Endothelial cell of umbilical vein (primary cell): ENCODE results near the gene KIF3A. TPM values are rescaled to one million over a fixed set of nuclear protein-coding genes. Genes with fewer than 3 reads are reported as not detected.

Source experiments
- BruUV-seq: library from RNA; stranded (reverse); fragments of 400-500 nt; replicated peaks from 2 replicates; lab custom pipeline; 2021; lab: Mats Ljungman, UMichigan
- CTCF ChIA-PET: fragments of 300-600, 350-600 bp; sonication (Branson Sonifier 250); formaldehyde crosslinking; loops from one replicate; lab custom pipeline; 2021; ENCODE audit warnings: antibody characterized with exemption, inconsistent platforms; lab: Charles Lee
- POLR2A ChIA-PET: fragments of 300-600, 350-600 bp; sonication (Branson Sonifier 250); formaldehyde crosslinking; loops from one replicate; lab custom pipeline; 2021; ENCODE audit warnings: antibody characterized with exemption, inconsistent platforms; lab: Charles Lee
- DNase-seq: peaks from one replicate; pipeline ENCODE4 v3.0.0-alpha.2; 2011; ENCODE audit warnings: low read depth, low spot score
- FAIRE-seq: peaks from 2 replicates; lab custom pipeline; 2011; peaks lifted over from hg19 to GRCh38; lab: Jason Lieb, UNC
- H2AFZ ChIP-seq: 2 replicates; pipeline ENCODE4 v1.6.0; 2012; ENCODE audit warnings: low read depth, low read length, control low read depth, inconsistent platforms
- H3K27ac ChIP-seq: 2 replicates; pipeline ENCODE4 v1.5.1; 2011; ENCODE audit warnings: low read depth, mild to moderate bottlenecking, control low read depth, low read length, moderate library complexity; ENCODE audit not compliant: insufficient read depth
- H3K27me3 ChIP-seq, 2 experiments: 2 replicates each; pipeline versions ENCODE4 v1.6.0 to v1.6.1; 2011; ENCODE audit warnings: low read length in 2 of 2, mixed read lengths in 1 of 2; ENCODE audit not compliant: control insufficient read depth in 2 of 2, insufficient read depth in 2 of 2
- H3K36me3 ChIP-seq, 2 experiments: 2 replicates in 1 of 2; 3 replicates in 1 of 2; pipeline ENCODE4 v1.5.1; 2011; ENCODE audit warnings: low read length in 2 of 2, mild to moderate bottlenecking in 1 of 2, moderate library complexity in 1 of 2; ENCODE audit not compliant: control insufficient read depth in 2 of 2, insufficient read depth in 2 of 2; ENCODE audit errors: extremely low read depth in 1 of 2
- H3K4me1 ChIP-seq: 3 replicates; pipeline ENCODE4 v1.5.1; 2011; ENCODE audit warnings: mild to moderate bottlenecking, low read length; ENCODE audit not compliant: control insufficient read depth, insufficient read depth; ENCODE audit errors: extremely low read depth
- H3K4me2 ChIP-seq: 2 replicates; pipeline ENCODE4 v1.6.1; 2011; ENCODE audit warnings: low read length, control low read depth, mixed read lengths; ENCODE audit not compliant: insufficient read depth
- H3K4me3 ChIP-seq, 3 experiments: fragments of 200-600 bp in 1 of 3; sonication (generic), shearing (Covaris generic) in 1 of 3; replicated peaks in 1 of 3; 2 replicates each; pipeline ENCODE4 v1.5.1; 2011 to 2016; ENCODE audit warnings: control low read depth in 3 of 3, low read length in 3 of 3, mild to moderate bottlenecking in 2 of 3, inconsistent platforms in 1 of 3, low read depth in 1 of 3, moderate library complexity in 1 of 3; ENCODE audit not compliant: insufficient read depth in 1 of 3
- H3K79me2 ChIP-seq: 2 replicates; pipeline ENCODE4 v1.6.0; 2012; ENCODE audit warnings: low read length, inconsistent platforms; ENCODE audit not compliant: control insufficient read depth, insufficient read depth
- H3K9ac ChIP-seq: replicated peaks from 2 replicates; pipeline ENCODE3; 2011; ENCODE audit warnings: low read length, control low read depth; ENCODE audit not compliant: insufficient read depth; ENCODE audit errors: extremely low read depth
- H3K9me1 ChIP-seq: replicated peaks from 3 replicates; pipeline ENCODE4 v1.6.0; 2011; ENCODE audit warnings: mild to moderate bottlenecking, low read length; ENCODE audit not compliant: control insufficient read depth, insufficient read depth; ENCODE audit errors: extremely low read depth
- H3K9me3 ChIP-seq: replicated peaks from 2 replicates; pipeline ENCODE4 v1.5.1; 2012; ENCODE audit warnings: low read length, inconsistent platforms; ENCODE audit not compliant: control insufficient read depth, insufficient read depth
- H4K20me1 ChIP-seq: replicated peaks from 2 replicates; pipeline ENCODE3; 2011; ENCODE audit warnings: mild to moderate bottlenecking, low read length; ENCODE audit not compliant: control insufficient read depth, insufficient read depth; ENCODE audit errors: extremely low read depth
- GATA2 ChIP-seq: IDR thresholded peaks from 2 replicates; pipeline ENCODE4 v1.7.0; 2011; ENCODE audit warnings: low read depth, mild to moderate bottlenecking, moderate library complexity, mixed read lengths, low read length; ENCODE audit not compliant: insufficient read length, insufficient read depth
- JUN ChIP-seq: IDR thresholded peaks from 2 replicates; pipeline ENCODE4 v1.6.1; 2011; ENCODE audit warnings: borderline replicate concordance, low read depth; ENCODE audit not compliant: insufficient read length, insufficient read depth
- POLR2A ChIP-seq: IDR thresholded peaks from 2 replicates; pipeline ENCODE4 v1.6.1; 2012; ENCODE audit warnings: low read depth, mild to moderate bottlenecking, control low read depth, low read length
- dilution Hi-C: fragments of 300-500 bp; cut with MboI; formaldehyde crosslinking; loops from one replicate; pipeline ENCODE4 v1.15.0; 2019; ENCODE audit warnings: low sequenced_read_pairs; ENCODE audit not compliant: extremely low pct_ligation_motif_present
- intact Hi-C: fragments of 100-400 bp; cut with micrococcal nuclease; formaldehyde crosslinking; loops from one replicate; pipeline ENCODE4 v1.10.0; 2022
- polyA plus RNA-seq, 4 experiments: library from polyadenylated mRNA; depleted of rRNA in 3 of 4; stranded (reverse) in 3 of 4; unstranded in 1 of 4; fragments of >200 nt; gene quantifications; 2 replicates each; pipeline versions ENCODE4 v1.2.1 to v1.2.3, GENCODE V29; 2011 to 2012; ENCODE audit warnings: missing spikeins in 1 of 4
- total RNA-seq: library from RNA; stranded (reverse); gene quantifications from 2 replicates; pipeline ENCODE4 v1.2.3, GENCODE V29; 2021
- TF ChIP-seq, protein P1 (sequence below), 2 donors: IDR thresholded peaks; 1 replicate in 1 of 2; 2 replicates in 1 of 2; pipeline ENCODE4 v1.5.1; 2011; ENCODE audit warnings: low read length in 2 of 2, mild to moderate bottlenecking in 2 of 2, moderate library complexity in 2 of 2, control low read depth in 1 of 2, inconsistent platforms in 1 of 2, low read depth in 1 of 2; ENCODE audit not compliant: insufficient read depth in 1 of 2; ENCODE audit errors: extremely low read depth in 1 of 2
- TF ChIP-seq, protein P2 (sequence below): IDR thresholded peaks from 2 replicates; pipeline ENCODE4 v1.6.1; 2011; ENCODE audit not compliant: insufficient read depth, insufficient read length

The KIF3A gene
- total and polyA plus RNA-seq, 2 donors (not counting 3 experiments of a cell fraction or from before 2014, with no cell fraction given), result 3.3 to 11.2 TPM

DNA sequence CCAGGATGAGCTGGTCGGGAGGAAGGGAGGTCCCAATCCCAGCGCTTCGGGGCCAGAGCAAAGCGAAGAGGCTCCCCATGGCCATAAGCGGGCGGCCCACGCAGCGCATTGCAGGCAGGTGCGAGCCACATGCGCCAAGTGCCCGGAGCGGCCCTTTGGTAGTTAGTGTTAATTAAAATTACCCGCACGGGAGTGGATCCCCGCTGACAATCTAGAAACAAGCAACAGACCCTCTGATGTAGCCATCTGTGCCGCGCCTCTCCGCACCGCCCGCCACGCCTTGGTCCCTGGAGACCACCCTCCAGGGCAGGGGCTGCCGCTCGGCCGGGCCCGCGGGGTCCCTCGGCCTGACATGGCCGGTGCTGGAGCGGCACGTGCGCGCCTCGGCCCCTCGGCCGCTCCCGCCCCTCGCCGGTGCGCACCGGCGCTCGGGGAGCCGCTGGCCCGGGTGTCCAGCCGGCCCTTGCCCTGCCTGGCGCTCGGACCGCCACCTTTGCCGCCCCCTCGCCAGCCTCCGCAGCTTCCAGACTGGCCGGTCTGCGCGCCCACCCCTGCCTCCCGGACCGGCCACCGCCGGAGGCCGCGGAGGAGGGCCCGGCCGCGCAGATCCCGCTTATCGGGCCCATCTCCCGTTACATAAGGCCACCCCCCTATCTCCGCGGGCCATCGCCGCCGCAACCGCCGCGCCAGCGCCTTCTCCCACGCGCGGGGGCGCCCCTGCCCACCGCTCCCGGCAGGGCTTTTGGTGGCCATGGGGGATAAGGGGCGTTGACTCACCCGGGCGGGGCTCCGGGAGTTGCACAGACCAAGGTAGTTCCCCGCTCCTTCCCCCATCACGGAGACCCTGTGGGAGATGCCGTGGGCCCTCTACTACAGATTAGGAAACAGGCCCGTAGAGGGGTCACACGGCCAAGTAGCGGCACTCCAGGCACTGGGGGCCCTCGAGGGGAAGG is 81.2 kb downstream of the KIF3A start:
- H3K9me3 ChIP-seq, result no peaks in the 10 kb centered on the region
- peak overlapping the region in 2 of 3 experiments; percentile 32 to 43 for H3K4me3 ChIP-seq
- DNase-seq (peak; percentile 13), FAIRE-seq (peak; percentile 28)
- no peaks in the 10 kb centered on the region for H4K20me1 ChIP-seq
- intact Hi-C loops, result loop anchor here (5.0 kb wide), 1 partner anchor 269 kb away; no protein-coding TSS in a partner anchor
- H3K4me1 ChIP-seq, result peaks cover 9% of the 10 kb centered on the region
- peaks cover 4 to 8% of the 10 kb centered on the region in 2 experiments for H3K27me3 ChIP-seq
- CTCF ChIA-PET, result interaction anchor here (0.8 kb wide), 1 partner anchor 10 kb away, joined by 3 read pairs; no protein-coding TSS in a partner anchor
- no TSS peak for BruUV-seq
- no peaks in the 10 kb centered on the region for H3K9me1 ChIP-seq
- no peaks in the 10 kb centered on the region for H3K79me2 ChIP-seq
- TF ChIP-seq, protein P1, sequence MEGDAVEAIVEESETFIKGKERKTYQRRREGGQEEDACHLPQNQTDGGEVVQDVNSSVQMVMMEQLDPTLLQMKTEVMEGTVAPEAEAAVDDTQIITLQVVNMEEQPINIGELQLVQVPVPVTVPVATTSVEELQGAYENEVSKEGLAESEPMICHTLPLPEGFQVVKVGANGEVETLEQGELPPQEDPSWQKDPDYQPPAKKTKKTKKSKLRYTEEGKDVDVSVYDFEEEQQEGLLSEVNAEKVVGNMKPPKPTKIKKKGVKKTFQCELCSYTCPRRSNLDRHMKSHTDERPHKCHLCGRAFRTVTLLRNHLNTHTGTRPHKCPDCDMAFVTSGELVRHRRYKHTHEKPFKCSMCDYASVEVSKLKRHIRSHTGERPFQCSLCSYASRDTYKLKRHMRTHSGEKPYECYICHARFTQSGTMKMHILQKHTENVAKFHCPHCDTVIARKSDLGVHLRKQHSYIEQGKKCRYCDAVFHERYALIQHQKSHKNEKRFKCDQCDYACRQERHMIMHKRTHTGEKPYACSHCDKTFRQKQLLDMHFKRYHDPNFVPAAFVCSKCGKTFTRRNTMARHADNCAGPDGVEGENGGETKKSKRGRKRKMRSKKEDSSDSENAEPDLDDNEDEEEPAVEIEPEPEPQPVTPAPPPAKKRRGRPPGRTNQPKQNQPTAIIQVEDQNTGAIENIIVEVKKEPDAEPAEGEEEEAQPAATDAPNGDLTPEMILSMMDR (IDR thresholded peaks at IDR 0.05; ENCODE audit: extremely low read depth in 1 of 2, insufficient read depth in 1 of 2, low read depth in 1 of 2, low read length in 2 of 2), result no peak
- peak; percentile 54 for TF ChIP-seq GATA2
- H3K9ac ChIP-seq, result no peak overlapping the region
- dilution Hi-C loops, result no loop called here
- peak overlapping the region; percentile 91 for H2AFZ ChIP-seq
- peak overlapping the region; percentile 77 for H3K4me2 ChIP-seq
- H3K36me3 ChIP-seq, result no peaks in the 10 kb centered on the region
- POLR2A ChIA-PET, result no interaction called here
- H3K27ac ChIP-seq, result no peak overlapping the region

DNA sequence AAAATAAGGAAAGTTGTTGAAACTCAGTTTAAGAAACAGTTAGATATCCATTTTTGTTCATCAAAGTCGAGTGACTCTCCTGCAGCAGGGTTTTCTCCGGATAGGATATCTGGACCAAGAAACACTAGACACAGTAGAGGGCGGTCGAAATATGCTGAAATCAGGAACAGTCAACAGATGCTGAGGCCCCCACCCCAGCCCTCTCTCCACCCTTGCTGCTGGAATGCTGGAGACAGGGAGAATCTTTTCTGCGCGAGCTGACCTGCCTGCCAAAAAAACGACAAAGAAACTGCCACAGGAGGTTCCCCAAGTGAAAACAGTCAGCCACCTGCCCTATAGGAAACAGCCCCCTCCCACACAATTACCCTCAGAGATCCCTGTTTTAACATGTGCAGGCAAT is 83.6 kb downstream of the KIF3A start:
- ChIA-PET POLR2A (no interaction called here), CTCF (no interaction called here)
- TF ChIP-seq GATA2 (no peak), JUN (no peak), POLR2A (no peak)
- TF ChIP-seq, protein P1 (IDR thresholded peaks at IDR 0.05; ENCODE audit: extremely low read depth in 1 of 2, insufficient read depth in 1 of 2, low read depth in 1 of 2, low read length in 2 of 2), result no peak
- TF ChIP-seq, protein P2, sequence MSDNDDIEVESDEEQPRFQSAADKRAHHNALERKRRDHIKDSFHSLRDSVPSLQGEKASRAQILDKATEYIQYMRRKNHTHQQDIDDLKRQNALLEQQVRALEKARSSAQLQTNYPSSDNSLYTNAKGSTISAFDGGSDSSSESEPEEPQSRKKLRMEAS, result no peak
- no peaks in the 10 kb centered on the region for H3K36me3 ChIP-seq
- H3K9me1 ChIP-seq, result no peaks in the 10 kb centered on the region
- H3K4me3 ChIP-seq, result no peak overlapping the region
- no peak overlapping the region for H3K9ac ChIP-seq
- no peaks in the 10 kb centered on the region for H3K79me2 ChIP-seq
- FAIRE-seq, result peak; percentile 59
- no peaks in the 10 kb centered on the region for H3K9me3 ChIP-seq
- no peak overlapping the region for H2AFZ ChIP-seq
- H3K27me3 ChIP-seq, result peaks cover 6 to 8% of the 10 kb centered on the region in 2 experiments
- intact Hi-C loops (no loop called here), dilution Hi-C loops (no loop called here)
- BruUV-seq, result no TSS peak
- no peak overlapping the region for H3K27ac ChIP-seq
- DNase-seq, result no peak
- H3K4me1 ChIP-seq, result peaks cover 9% of the 10 kb centered on the region
- H4K20me1 ChIP-seq, result no peaks in the 10 kb centered on the region
- H3K4me2 ChIP-seq, result no peak overlapping the region
